ENCODE results near the gene VPS50. TPM values are rescaled to one million over a fixed set of nuclear protein-coding genes. Genes with fewer than 3 reads are reported as not detected.

Gene VPS50
- total RNA-seq, 1 donor from 2014 or later, result 14.6 TPM

GRCh38 chr7:93301736-93302135 is 69.6 kb downstream of the VPS50 start:
- no peak for DNase-seq (ENCODE audit: low read depth)
- no peak overlapping the region for H3K4me3 ChIP-seq (ENCODE audit: low read depth, low read length)
- TF ChIP-seq CTCF (conservative IDR thresholded peaks at IDR 0.05; ENCODE audit: low read depth, low read length), result no peak

DNA sequence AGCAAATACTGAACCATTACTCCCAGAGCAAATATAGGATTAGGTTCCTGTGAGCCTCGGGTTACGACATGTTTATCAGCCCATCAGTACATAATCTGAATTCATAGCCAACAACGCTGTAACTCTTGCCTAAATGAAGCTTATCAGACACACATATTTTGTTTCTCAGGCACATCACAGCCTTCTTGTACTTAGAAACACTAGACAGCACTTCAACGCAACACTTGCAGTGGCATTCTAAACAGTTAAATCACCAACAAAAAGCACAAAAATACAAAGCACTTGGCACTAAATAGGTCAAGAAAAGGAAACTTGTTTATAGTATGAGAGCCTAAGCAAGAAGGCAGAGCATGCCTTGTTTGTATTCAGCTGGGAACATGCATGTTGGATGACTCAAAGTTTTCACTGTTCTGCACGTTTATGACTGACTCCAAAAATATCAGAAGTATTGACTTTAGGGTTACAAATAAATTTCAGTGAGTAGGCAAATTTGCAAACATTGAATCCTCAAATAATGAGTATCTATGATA is 75.0 kb downstream of the VPS50 start:
- no peak overlapping the region for H3K4me3 ChIP-seq (ENCODE audit: low read depth, low read length)
- no peak for TF ChIP-seq CTCF (conservative IDR thresholded peaks at IDR 0.05; ENCODE audit: low read depth, low read length)
- DNase-seq (ENCODE audit: low read depth), result no peak

DNA sequence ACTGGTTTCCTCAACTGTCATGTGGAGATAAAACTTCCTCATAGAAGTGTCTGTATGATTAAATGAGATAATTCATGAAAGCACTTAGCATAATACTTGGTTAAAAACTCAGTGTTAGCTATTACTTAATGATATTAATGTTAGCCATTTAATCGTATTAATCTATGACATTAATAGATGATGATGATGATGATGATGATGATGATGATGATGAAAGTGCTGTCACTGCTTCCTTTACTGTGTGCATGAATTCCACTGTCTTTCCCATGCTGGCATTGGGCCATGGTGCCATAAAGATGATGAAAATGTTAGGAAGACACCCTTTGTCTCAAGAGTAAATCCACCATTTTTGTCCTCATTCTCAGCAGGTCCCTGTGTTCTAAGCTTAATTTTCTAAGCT is 75.8 kb downstream of the VPS50 start:
- H3K4me3 ChIP-seq (ENCODE audit: low read depth, low read length), result no peak overlapping the region
- no peak for DNase-seq (ENCODE audit: low read depth)
- no peak for TF ChIP-seq CTCF (conservative IDR thresholded peaks at IDR 0.05; ENCODE audit: low read depth, low read length)

GRCh38 chr7:93310346-93310745 is 78.2 kb downstream of the VPS50 start:
- no peak for DNase-seq (ENCODE audit: low read depth)
- no peak for TF ChIP-seq CTCF (conservative IDR thresholded peaks at IDR 0.05; ENCODE audit: low read depth, low read length)
- H3K4me3 ChIP-seq (ENCODE audit: low read depth, low read length), result no peak overlapping the region

GRCh38 chr7:93314449-93314848 is 82.3 kb downstream of the VPS50 start:
- no peak for TF ChIP-seq CTCF (conservative IDR thresholded peaks at IDR 0.05; ENCODE audit: low read depth, low read length)
- DNase-seq (ENCODE audit: low read depth), result no peak
- H3K4me3 ChIP-seq (ENCODE audit: low read depth, low read length), result no peak overlapping the region

GRCh38 chr7:93315896-93316295 is 83.7 kb downstream of the VPS50 start:
- H3K4me3 ChIP-seq (ENCODE audit: low read depth, low read length), result no peak overlapping the region
- TF ChIP-seq CTCF (conservative IDR thresholded peaks at IDR 0.05; ENCODE audit: low read depth, low read length), result no peak
- no peak for DNase-seq (ENCODE audit: low read depth)

- DNase-seq (ENCODE audit: low read depth), result no peak
- no peak for TF ChIP-seq CTCF (conservative IDR thresholded peaks at IDR 0.05; ENCODE audit: low read depth, low read length)
- H3K4me3 ChIP-seq (ENCODE audit: low read depth, low read length), result no peak overlapping the region
Measured at GRCh38 chr7:93316730-93317129, 84.6 kb downstream of the VPS50 start.

Measured in epithelial cell of proximal tubule (primary cell).